ENCODE results near the gene ITPR2.
"Not testable (repeated sequence)": the region's sequence is repeated elsewhere in the genome, so short reads cannot be mapped to it uniquely, and the experiment has no call there.

Gene ITPR2

GRCh38 chr12:26769611-26770010 lies 63.4 kb downstream of the ITPR2 start:
- no peaks in the 10 kb centered on the region for H3K27me3 ChIP-seq (ENCODE audit: control insufficient read depth, insufficient read depth, low read length)
- no peaks in the 10 kb centered on the region for H3K9me3 ChIP-seq (ENCODE audit: control insufficient read depth, insufficient read depth, low read length)
- no peaks in the 10 kb centered on the region for H3K36me3 ChIP-seq (ENCODE audit: control insufficient read depth, insufficient read depth, low read length)
- no peak overlapping the region for H3K27ac ChIP-seq (ENCODE audit: low read depth, low read length)
- H3K9ac ChIP-seq (ENCODE audit: low read depth, low read length), result no peak overlapping the region
- no peak overlapping the region for H3K4me3 ChIP-seq (ENCODE audit: low read depth, low read length)
- no peaks in the 10 kb centered on the region for H3K4me1 ChIP-seq (ENCODE audit: control insufficient read depth, insufficient read depth, low read length)

- H3K27ac ChIP-seq (ENCODE audit: low read depth, low read length), result no peak overlapping the region
- H3K36me3 ChIP-seq (ENCODE audit: control insufficient read depth, insufficient read depth, low read length), result no peaks in the 10 kb centered on the region
- H3K27me3 ChIP-seq (ENCODE audit: control insufficient read depth, insufficient read depth, low read length), result no peaks in the 10 kb centered on the region
- H3K9me3 ChIP-seq (ENCODE audit: control insufficient read depth, insufficient read depth, low read length), result no peaks in the 10 kb centered on the region
- H3K4me1 ChIP-seq (ENCODE audit: control insufficient read depth, insufficient read depth, low read length), result no peaks in the 10 kb centered on the region
- H3K9ac ChIP-seq (ENCODE audit: low read depth, low read length), result no peak overlapping the region
- H3K4me3 ChIP-seq (ENCODE audit: low read depth, low read length), result no peak overlapping the region
Observed at GRCh38 chr12:26768611-26769603, 64.1 kb downstream of the ITPR2 start.

- no peaks in the 10 kb centered on the region for H3K27me3 ChIP-seq (ENCODE audit: control insufficient read depth, insufficient read depth, low read length)
- H3K9me3 ChIP-seq (ENCODE audit: control insufficient read depth, insufficient read depth, low read length), result no peaks in the 10 kb centered on the region
- no peaks in the 10 kb centered on the region for H3K4me1 ChIP-seq (ENCODE audit: control insufficient read depth, insufficient read depth, low read length)
- H3K27ac ChIP-seq (ENCODE audit: low read depth, low read length), result no peak overlapping the region
- H3K9ac ChIP-seq (ENCODE audit: low read depth, low read length), result no peak overlapping the region
- no peaks in the 10 kb centered on the region for H3K36me3 ChIP-seq (ENCODE audit: control insufficient read depth, insufficient read depth, low read length)
- H3K4me3 ChIP-seq (ENCODE audit: low read depth, low read length), result no peak overlapping the region
Observed at GRCh38 chr12:26767865-26768264, 65.1 kb downstream of the ITPR2 start.

- Histone ChIP-seq H3K9me3 (ENCODE audit: control insufficient read depth, insufficient read depth, low read length) (peaks cover 4% of the 10 kb centered on the region), H3K9ac (ENCODE audit: low read depth, low read length) (no peak overlapping the region), H3K36me3 (ENCODE audit: control insufficient read depth, insufficient read depth, low read length) (no peaks in the 10 kb centered on the region)
Observed at GRCh38 chr12:26767116-26767515, 65.9 kb downstream of the ITPR2 start.

GRCh38 chr12:26762186-26762585 lies 70.8 kb downstream of the ITPR2 start:
- Histone ChIP-seq H3K27me3 (ENCODE audit: control insufficient read depth, insufficient read depth, low read length) (no peaks in the 10 kb centered on the region), H3K4me1 (ENCODE audit: control insufficient read depth, insufficient read depth, low read length) (no peaks in the 10 kb centered on the region), H3K4me3 (ENCODE audit: low read depth, low read length) (no peak overlapping the region), H3K27ac (ENCODE audit: low read depth, low read length) (no peak overlapping the region), H3K36me3 (ENCODE audit: control insufficient read depth, insufficient read depth, low read length) (no peaks in the 10 kb centered on the region), H3K9ac (ENCODE audit: low read depth, low read length) (no peak overlapping the region), H3K9me3 (ENCODE audit: control insufficient read depth, insufficient read depth, low read length) (peaks cover 16% of the 10 kb centered on the region)

More at GRCh38 chr12:26767116-26767515, 65.9 kb downstream of the ITPR2 start:
- Histone ChIP-seq H3K27ac (ENCODE audit: low read depth, low read length) (no peak overlapping the region), H3K4me1 (ENCODE audit: control insufficient read depth, insufficient read depth, low read length) (no peaks in the 10 kb centered on the region), H3K4me3 (ENCODE audit: low read depth, low read length) (no peak overlapping the region), H3K27me3 (ENCODE audit: control insufficient read depth, insufficient read depth, low read length) (no peaks in the 10 kb centered on the region)

- no peaks in the 10 kb centered on the region for H3K27me3 ChIP-seq (ENCODE audit: control insufficient read depth, insufficient read depth, low read length)
- H3K4me1 ChIP-seq (ENCODE audit: control insufficient read depth, insufficient read depth, low read length), result no peaks in the 10 kb centered on the region
- H3K27ac ChIP-seq (ENCODE audit: low read depth, low read length), result no peak overlapping the region
- no peaks in the 10 kb centered on the region for H3K36me3 ChIP-seq (ENCODE audit: control insufficient read depth, insufficient read depth, low read length)
- H3K9ac ChIP-seq (ENCODE audit: low read depth, low read length), result no peak overlapping the region
- H3K9me3 ChIP-seq (ENCODE audit: control insufficient read depth, insufficient read depth, low read length), result peaks cover 17% of the 10 kb centered on the region
- no peak overlapping the region for H3K4me3 ChIP-seq (ENCODE audit: low read depth, low read length)
Observed at GRCh38 chr12:26761775-26762174, 71.2 kb downstream of the ITPR2 start.

- Histone ChIP-seq H3K9ac (ENCODE audit: low read depth, low read length) (no peak overlapping the region), H3K36me3 (ENCODE audit: control insufficient read depth, insufficient read depth, low read length) (no peaks in the 10 kb centered on the region), H3K4me3 (ENCODE audit: low read depth, low read length) (no peak overlapping the region), H3K27ac (ENCODE audit: low read depth, low read length) (no peak overlapping the region), H3K9me3 (ENCODE audit: control insufficient read depth, insufficient read depth, low read length) (peaks cover 25% of the 10 kb centered on the region), H3K27me3 (ENCODE audit: control insufficient read depth, insufficient read depth, low read length) (no peaks in the 10 kb centered on the region), H3K4me1 (ENCODE audit: control insufficient read depth, insufficient read depth, low read length) (no peaks in the 10 kb centered on the region)
Observed at GRCh38 chr12:26760657-26761293, 72.2 kb downstream of the ITPR2 start.

- not testable (repeated sequence) for H3K27me3 ChIP-seq (ENCODE audit: control insufficient read depth, insufficient read depth, low read length); H3K36me3 ChIP-seq (ENCODE audit: control insufficient read depth, insufficient read depth, low read length); H3K27ac ChIP-seq (ENCODE audit: low read depth, low read length); H3K9ac ChIP-seq (ENCODE audit: low read depth, low read length); H3K4me1 ChIP-seq (ENCODE audit: control insufficient read depth, insufficient read depth, low read length); H3K4me3 ChIP-seq (ENCODE audit: low read depth, low read length)
- H3K9me3 ChIP-seq (ENCODE audit: control insufficient read depth, insufficient read depth, low read length), result peaks cover 29% of the 10 kb centered on the region
Observed at GRCh38 chr12:26755362-26755761, 77.6 kb downstream of the ITPR2 start.

- no peaks in the 10 kb centered on the region for H3K4me1 ChIP-seq (ENCODE audit: control insufficient read depth, insufficient read depth, low read length)
- H3K4me3 ChIP-seq (ENCODE audit: low read depth, low read length), result no peak overlapping the region
- peaks cover 29% of the 10 kb centered on the region for H3K9me3 ChIP-seq (ENCODE audit: control insufficient read depth, insufficient read depth, low read length)
- H3K9ac ChIP-seq (ENCODE audit: low read depth, low read length), result no peak overlapping the region
- no peaks in the 10 kb centered on the region for H3K27me3 ChIP-seq (ENCODE audit: control insufficient read depth, insufficient read depth, low read length)
- H3K27ac ChIP-seq (ENCODE audit: low read depth, low read length), result no peak overlapping the region
- H3K36me3 ChIP-seq (ENCODE audit: control insufficient read depth, insufficient read depth, low read length), result no peaks in the 10 kb centered on the region; the same call in 1 of the 2 replicates
Observed at GRCh38 chr12:26754148-26754547, 78.8 kb downstream of the ITPR2 start.

GRCh38 chr12:26751179-26751578 lies 81.8 kb downstream of the ITPR2 start:
- Histone ChIP-seq H3K9ac (ENCODE audit: low read depth, low read length) (no peak overlapping the region), H3K27ac (ENCODE audit: low read depth, low read length) (no peak overlapping the region), H3K4me1 (ENCODE audit: control insufficient read depth, insufficient read depth, low read length) (peaks cover 22% of the 10 kb centered on the region), H3K27me3 (ENCODE audit: control insufficient read depth, insufficient read depth, low read length) (no peaks in the 10 kb centered on the region), H3K4me3 (ENCODE audit: low read depth, low read length) (no peak overlapping the region), H3K36me3 (ENCODE audit: control insufficient read depth, insufficient read depth, low read length) (no peaks in the 10 kb centered on the region; the same call in 1 of the 2 replicates), H3K9me3 (ENCODE audit: control insufficient read depth, insufficient read depth, low read length) (peaks cover 18% of the 10 kb centered on the region)

All from HUES48 (cell line).